GM13976 (cell line): Measurements from ENCODE around the gene NEK10.

Experiments
- DNase-seq: peaks from one replicate; pipeline ENCODE4 v3.0.0; 2012; ENCODE audit warnings: low spot score
- CTCF ChIP-seq: IDR thresholded peaks from 2 replicates; pipeline ENCODE4 v1.5.1; 2012; ENCODE audit warnings: borderline replicate concordance, mild to moderate bottlenecking; ENCODE audit not compliant: insufficient read depth; ENCODE audit errors: extremely low read depth, missing control alignments, control extremely low read depth
- in situ Hi-C: fragments of 300-500 bp; cut with MboI; formaldehyde crosslinking; loops from one replicate; pipeline ENCODE4 v1.12.0; 2022; ENCODE audit warnings: low sequenced_read_pairs, mixed read lengths, inconsistent platforms; ENCODE audit not compliant: unreplicated experiment

The NEK10 gene

GRCh38 chr3:27085829-27086730 is 283.1 kb downstream of the NEK10 start:
- in situ Hi-C loops, result no loop called here
- DNase-seq, result no peak
- TF ChIP-seq CTCF, result no peak

- no peak for TF ChIP-seq CTCF
- in situ Hi-C loops, result no loop called here
Observed at GRCh38 chr3:27081992-27082607, 287.1 kb downstream of the NEK10 start.

GRCh38 chr3:27081566-27081965 is 287.6 kb downstream of the NEK10 start:
- in situ Hi-C loops, result no loop called here
- no peak for TF ChIP-seq CTCF
- no peak for DNase-seq

More at GRCh38 chr3:27081992-27082607, 287.1 kb downstream of the NEK10 start:
- no peak for DNase-seq

GRCh38 chr3:27080258-27080525 is 289.0 kb downstream of the NEK10 start:
- in situ Hi-C loops, result no loop called here
- DNase-seq, result no peak
- TF ChIP-seq CTCF, result no peak

GRCh38 chr3:27079427-27080257 is 289.5 kb downstream of the NEK10 start:
- in situ Hi-C loops, result no loop called here

More at GRCh38 chr3:27079427-27080257, 289.5 kb downstream of the NEK10 start:
- no peak for DNase-seq
- no peak for TF ChIP-seq CTCF
